ENCODE measurements around the gene SMG6.

SMG6 gene

GRCh38 chr17:2027528-2028233 lies 275.9 kb downstream of the SMG6 start:
- ChIA-PET CTCF (interaction anchor here (0.6 to 12.2 kb wide), 7 partner anchors 15 to 307 kb away, joined by 3 to 145 read pairs (median 5); no protein-coding TSS in a partner anchor), POLR2A (interaction anchor here (1.6 kb wide), 1 partner anchor 119 kb away, joined by 4 read pairs; no protein-coding TSS in a partner anchor)
- Histone ChIP-seq H3K4me1 (ENCODE audit: control insufficient read depth, insufficient read depth, low read length) (peaks cover 15% of the 10 kb centered on the region), H3K36me3 (ENCODE audit: control insufficient read depth in 2 of 2, insufficient read depth in 1 of 2, low read length in 2 of 2) (peaks cover 0 to 6% of the 10 kb centered on the region in 2 experiments; a peak in 1 of 3 replicates), H3K27ac (ENCODE audit: extremely low read depth, low read depth, low read length) (no peak overlapping the region), H3K4me3 (ENCODE audit: low read depth, low read length) (no peak overlapping the region), H3K9me3 (ENCODE audit: control insufficient read depth, insufficient read depth, low read depth, low read length) (no peaks in the 10 kb centered on the region)
- TF ChIP-seq KLF1 (tag by site-specific recombination; IDR thresholded peaks at IDR 0.05): 0 out of 2 replicates have a peak, but pooled peaks have one; percentile 19
- no peak for TF ChIP-seq IKZF3 (tag by site-specific recombination; IDR thresholded peaks at IDR 0.05)
- TF ChIP-seq EGR2 (tag by site-specific recombination; IDR thresholded peaks at IDR 0.05; ENCODE audit: low read depth): peak; percentile 98
- no peak for TF ChIP-seq ZNF354C (tag by site-specific recombination; IDR thresholded peaks at IDR 0.05; ENCODE audit: borderline replicate concordance, low read depth)
- peak; percentile 83; the same call in 1 of the 2 replicates for TF ChIP-seq KLF17 (tag by site-specific recombination; IDR thresholded peaks at IDR 0.05)
- TF ChIP-seq ZNF416 (tag by site-specific recombination; IDR thresholded peaks at IDR 0.05): no peak
- no peak for TF ChIP-seq ZNF366 (tag by site-specific recombination; conservative IDR thresholded peaks at IDR 0.05)
- TF ChIP-seq ZNF521 (tag by site-specific recombination; IDR thresholded peaks at IDR 0.05): no peak
- TF ChIP-seq ZFHX2 (tag by site-specific recombination; conservative IDR thresholded peaks at IDR 0.05): peak; percentile 99
- peak; percentile 30; the same call in 1 of the 2 replicates for TF ChIP-seq PATZ1 (tag by site-specific recombination; IDR thresholded peaks at IDR 0.05)

GRCh38 chr17:2025622-2026309 lies 277.8 kb downstream of the SMG6 start:
- Histone ChIP-seq H3K4me1 (ENCODE audit: control insufficient read depth, insufficient read depth, low read length) (peaks cover 11% of the 10 kb centered on the region), H3K36me3 (ENCODE audit: control insufficient read depth in 2 of 2, insufficient read depth in 1 of 2, low read length in 2 of 2) (no peaks in the 10 kb centered on the region), H3K4me3 (ENCODE audit: low read depth, low read length) (peak overlapping the region; percentile 40), H3K27ac (ENCODE audit: extremely low read depth, low read depth, low read length) (peak overlapping the region; percentile 34; the same call in 1 of the 2 replicates), H3K9me3 (ENCODE audit: control insufficient read depth, insufficient read depth, low read depth, low read length) (no peaks in the 10 kb centered on the region)
- ChIA-PET POLR2A (interaction anchor here (0.6 to 3.5 kb wide), 15 partner anchors 14 to 377 kb away, joined by 3 to 19 read pairs (median 4); partner anchors contain the start of genes OVCA2, RPA1 and SMYD4), CTCF (interaction anchor here (0.6 to 12.2 kb wide), 34 partner anchors 12 to 313 kb away, joined by 3 to 145 read pairs (median 4); partner anchors contain the start of genes HIC1 and OVCA2)
- peak; percentile 92 for TF ChIP-seq SCRT2 (tag by site-specific recombination; IDR thresholded peaks at IDR 0.05)
- TF ChIP-seq KLF9 (tag by site-specific recombination; IDR thresholded peaks at IDR 0.05; ENCODE audit: low read depth): peak; percentile 2; the same call in 1 of the 2 replicates
- TF ChIP-seq ZNF777 (tag by site-specific recombination; IDR thresholded peaks at IDR 0.05; ENCODE audit: borderline replicate concordance): peak; percentile 95
- 0 out of 2 replicates have a peak, but pooled peaks have one; percentile 2 for TF ChIP-seq ZNF629 (tag by site-specific recombination; IDR thresholded peaks at IDR 0.05)
- no peak for TF ChIP-seq ZNF701 (tag by site-specific recombination; IDR thresholded peaks at IDR 0.05)
- peak; percentile 58 for TF ChIP-seq ZBTB26 (tag by site-specific recombination; optimal IDR thresholded peaks at IDR 0.05)
- TF ChIP-seq ZNF366 (tag by site-specific recombination; conservative IDR thresholded peaks at IDR 0.05): peak; percentile 85
- TF ChIP-seq ZNF837 (tag by site-specific recombination; IDR thresholded peaks at IDR 0.05): no peak
- TF ChIP-seq ZNF274 (IDR thresholded peaks at IDR 0.05; ENCODE audit: low read length): no peak
- no peak for TF ChIP-seq ZNF274 (tag by site-specific recombination; IDR thresholded peaks at IDR 0.05; ENCODE audit: borderline replicate concordance)
- TF ChIP-seq GLIS2 (tag by site-specific recombination; IDR thresholded peaks at IDR 0.05): peak; percentile 76
- TF ChIP-seq EGR2 (tag by site-specific recombination; IDR thresholded peaks at IDR 0.05; ENCODE audit: low read depth): 0 out of 2 replicates have a peak, but pooled peaks have one; percentile 10
- TF ChIP-seq ZBTB8A (tag by site-specific recombination; IDR thresholded peaks at IDR 0.05): peak; percentile 37; the same call in 1 of the 2 replicates
- TF ChIP-seq CTCF (tag by site-specific recombination; IDR thresholded peaks at IDR 0.05): peak; percentile 72
- TF ChIP-seq PRDM1 (tag by site-specific recombination; IDR thresholded peaks at IDR 0.05): peak; percentile 25; the same call in 1 of the 2 replicates
- TF ChIP-seq IKZF3 (tag by site-specific recombination; IDR thresholded peaks at IDR 0.05): peak; percentile 75
- peak; percentile 21; the same call in 1 of the 2 replicates for TF ChIP-seq ZBTB20 (tag by site-specific recombination; IDR thresholded peaks at IDR 0.05)
- no peak for TF ChIP-seq ZNF624 (tag by site-specific recombination; IDR thresholded peaks at IDR 0.05)
- TF ChIP-seq ZNF335 (tag by site-specific recombination; conservative IDR thresholded peaks at IDR 0.05): peak; percentile 85
- TF ChIP-seq ZNF654 (tag by site-specific recombination; IDR thresholded peaks at IDR 0.05; ENCODE audit: low read depth): peak; percentile 72
